GM19238 (cell line): ENCODE measurements around the gene MON2.
"Not testable (repeated sequence)": the region's sequence is repeated elsewhere in the genome, so short reads cannot be mapped to it uniquely, and the experiment has no call there.

Source experiments
- DNase-seq: peaks from one replicate; pipeline ENCODE4 v3.0.0; 2011; ENCODE audit warnings: low spot score; ENCODE audit not compliant: insufficient read length

MON2 gene

GRCh38 chr12:62542814-62543213, 76.2 kb downstream of the MON2 start:
- no peak for DNase-seq

GRCh38 chr12:62543324-62543723, 76.7 kb downstream of the MON2 start:
- no peak for DNase-seq

GRCh38 chr12:62543741-62544140, 77.1 kb downstream of the MON2 start:
- DNase-seq: no peak

- no peak for DNase-seq
Observed at GRCh38 chr12:62552906-62553556, 86.4 kb downstream of the MON2 start.

GRCh38 chr12:62559366-62559765, 92.7 kb downstream of the MON2 start:
- not testable (repeated sequence) for DNase-seq

- DNase-seq: no peak
Observed at GRCh38 chr12:62562846-62563245, 96.2 kb downstream of the MON2 start.

GRCh38 chr12:62575036-62575435, 108.4 kb downstream of the MON2 start:
- DNase-seq: no peak

- DNase-seq: no peak
Observed at GRCh38 chr12:62576503-62576902, 109.9 kb downstream of the MON2 start.

GRCh38 chr12:62578726-62579125, 112.1 kb downstream of the MON2 start:
- DNase-seq: no peak

- no peak for DNase-seq
Observed at GRCh38 chr12:62581288-62582064, 114.8 kb downstream of the MON2 start.

GRCh38 chr12:62582065-62582366, 115.4 kb downstream of the MON2 start:
- no peak for DNase-seq

GRCh38 chr12:62584619-62585018, 118.0 kb downstream of the MON2 start:
- no peak for DNase-seq

GRCh38 chr12:62586850-62587249, 120.2 kb downstream of the MON2 start:
- DNase-seq: no peak

- DNase-seq: no peak
Observed at GRCh38 chr12:62588916-62589315, 122.3 kb downstream of the MON2 start.

- no peak for DNase-seq
Observed at GRCh38 chr12:62597253-62597652, 130.6 kb downstream of the MON2 start.

GRCh38 chr12:62598846-62599245, 132.2 kb downstream of the MON2 start:
- no peak for DNase-seq

GRCh38 chr12:62599854-62600437, 133.3 kb downstream of the MON2 start:
- DNase-seq: no peak

- DNase-seq: no peak
Observed at GRCh38 chr12:62601765-62602164, 135.1 kb downstream of the MON2 start.

- peak; percentile 71 for DNase-seq
Observed at GRCh38 chr12:62602255-62603060, 135.8 kb downstream of the MON2 start.

- peak; percentile 63 for DNase-seq
Observed at GRCh38 chr12:62603061-62603810, 136.6 kb downstream of the MON2 start.

GRCh38 chr12:62603811-62604098, 137.1 kb downstream of the MON2 start:
- no peak for DNase-seq
